ENCODE results near the gene UTRN. TPM values are rescaled to one million over a fixed set of nuclear protein-coding genes. Genes with fewer than 3 reads are reported as not detected.
A peak's percentile ranks its signal among the peaks of the same experiment; 100 is the strongest.

UTRN gene
- total RNA-seq, 1 donor from 2014 or later: 72.0 TPM

- ATAC-seq: peak; percentile 34
- intact Hi-C loops (cut with micrococcal nuclease): no loop called here
- no peak for DNase-seq
Measured at GRCh38 chr6:144330017-144330987, 45.2 kb downstream of the UTRN start.

GRCh38 chr6:144331491-144331969, 46.4 kb downstream of the UTRN start:
- no peak for DNase-seq
- ATAC-seq: no peak
- intact Hi-C loops (cut with micrococcal nuclease): no loop called here

- DNase-seq (no peak), ATAC-seq (no peak)
- intact Hi-C loops (cut with micrococcal nuclease): no loop called here
Measured at GRCh38 chr6:144332177-144332576, 47.0 kb downstream of the UTRN start.

- ATAC-seq: peak; percentile 27
- no peak for DNase-seq
- intact Hi-C loops (cut with micrococcal nuclease): no loop called here
Measured at GRCh38 chr6:144334150-144334708, 49.1 kb downstream of the UTRN start.

Other genes with a start within 250 kb of the UTRN start
- gene SF3B5, start 189.8 kb upstream of the UTRN start, total RNA-seq: 125 TPM
- 7.8 TPM for gene STX11, start 134.8 kb upstream of the UTRN start, total RNA-seq